Large intestine (tissue), 3 donors: ENCODE data around the gene ATP11A. TPM values are rescaled to one million over a fixed set of nuclear protein-coding genes. Genes with fewer than 3 reads are reported as not detected.

Experiments used
- DNase-seq, 2 donors: peaks; one replicate each; pipeline versions ENCODE4 v3.0.0 to v3.0.0-alpha.2; 2013
- H3K27ac ChIP-seq: one replicate; pipeline ENCODE4 v1.5.1; 2013; ENCODE audit warnings: low read length
- H3K27me3 ChIP-seq: 2 replicates; pipeline ENCODE4 v1.6.1; 2013; ENCODE audit warnings: low read length; ENCODE audit not compliant: control insufficient read depth, insufficient read depth
- H3K36me3 ChIP-seq: 2 replicates; pipeline ENCODE4 v1.6.1; 2013; ENCODE audit warnings: low read length; ENCODE audit not compliant: control insufficient read depth, insufficient read depth
- H3K4me1 ChIP-seq: one replicate; pipeline ENCODE4 v1.6.1; 2013; ENCODE audit warnings: low read length; ENCODE audit not compliant: control insufficient read depth, insufficient read depth
- H3K4me3 ChIP-seq: one replicate; pipeline ENCODE4 v1.5.1; 2013; ENCODE audit warnings: low read length
- H3K9me3 ChIP-seq: one replicate; pipeline ENCODE4 v1.6.1; 2013; ENCODE audit warnings: mild to moderate bottlenecking, low read depth, low read length, moderate library complexity; ENCODE audit not compliant: control insufficient read depth
- WGBS: methylation state at CpG from one replicate; pipeline ENCODE4 v1.1.5; 2013; ENCODE audit warnings: low lambda C conversion rate; ENCODE audit not compliant: insufficient coverage; 5-methylcytosine and 5-hydroxymethylcytosine counted together
- polyA plus RNA-seq: library from polyadenylated mRNA; unstranded; fragments of 120-200 nt; gene quantifications from one replicate; pipeline ENCODE4 v1.2.1, GENCODE V29; 2013

The ATP11A gene
- polyA plus RNA-seq, 1 donor: 95.6 TPM

DNA sequence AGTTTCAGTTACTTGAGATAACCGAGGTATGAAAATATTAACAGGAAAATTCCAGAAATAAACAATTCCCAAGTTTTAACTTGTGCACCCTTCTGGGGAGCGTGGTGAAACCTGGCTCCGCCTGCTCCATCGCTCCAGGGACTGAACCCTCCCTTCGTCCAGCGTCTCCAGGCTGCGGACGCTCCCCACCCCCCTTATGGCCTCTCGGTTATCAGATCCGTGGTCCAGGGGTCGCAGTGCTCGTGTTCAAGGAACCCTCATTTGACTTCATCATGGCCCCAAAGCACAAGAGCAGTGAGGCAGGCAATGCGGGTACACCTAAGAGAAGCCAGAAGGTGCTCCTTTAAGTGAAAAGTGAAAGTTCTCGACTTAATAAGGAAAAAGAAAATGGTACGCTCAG, 71.1 kb downstream of the ATP11A start:
- no peaks in the 10 kb centered on the region for H3K27me3 ChIP-seq
- no peak overlapping the region for H3K4me3 ChIP-seq
- peaks cover 5% of the 10 kb centered on the region for H3K4me1 ChIP-seq
- WGBS: no CpG with 5 or more reads among the region's 15 CpGs
- H3K9me3 ChIP-seq: peaks cover 4% of the 10 kb centered on the region
- peak in 1 of 2 donors; percentile 35 for DNase-seq
- H3K36me3 ChIP-seq: no peaks in the 10 kb centered on the region
- H3K27ac ChIP-seq: no peak overlapping the region

- no peak overlapping the region for H3K4me3 ChIP-seq
- WGBS: no CpG with 5 or more reads among the region's 21 CpGs
- no peaks in the 10 kb centered on the region for H3K9me3 ChIP-seq
- no peak for DNase-seq
- H3K4me1 ChIP-seq: peaks cover 5% of the 10 kb centered on the region
- H3K36me3 ChIP-seq: peaks cover 2% of the 10 kb centered on the region
- H3K27ac ChIP-seq: no peak overlapping the region
- no peaks in the 10 kb centered on the region for H3K27me3 ChIP-seq
Measured at GRCh38 chr13:112761701-112762689, 72.2 kb downstream of the ATP11A start.

DNA sequence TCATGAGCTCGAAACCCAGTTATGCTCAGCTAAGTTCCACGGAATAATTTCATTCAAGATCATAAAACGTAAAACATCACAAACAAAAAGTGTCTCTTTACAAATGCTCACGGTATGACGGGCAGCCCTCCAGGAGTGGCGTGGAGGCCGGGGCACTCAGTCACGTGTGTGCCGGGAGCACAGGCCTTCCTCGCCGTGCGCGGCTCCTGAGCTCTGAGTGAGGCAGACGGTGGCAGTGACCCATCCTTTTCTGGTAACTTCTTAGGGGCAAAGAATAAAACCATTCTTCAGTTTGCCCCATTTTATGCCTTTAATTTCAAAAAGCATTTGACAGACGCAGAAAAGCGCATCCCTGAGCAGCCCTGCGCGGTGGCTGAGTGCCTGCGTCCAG, 72.8 kb downstream of the ATP11A start:
- H3K36me3 ChIP-seq: peaks cover 2% of the 10 kb centered on the region
- no CpG with 5 or more reads among the region's 19 CpGs for WGBS
- no peak overlapping the region for H3K4me3 ChIP-seq
- no peak overlapping the region for H3K27ac ChIP-seq
- no peak for DNase-seq
- peaks cover 5% of the 10 kb centered on the region for H3K4me1 ChIP-seq
- no peaks in the 10 kb centered on the region for H3K27me3 ChIP-seq
- H3K9me3 ChIP-seq: no peaks in the 10 kb centered on the region

- no peak for DNase-seq
- H3K9me3 ChIP-seq: peaks cover 1% of the 10 kb centered on the region
- H3K4me1 ChIP-seq: peaks cover 5% of the 10 kb centered on the region
- peaks cover 5% of the 10 kb centered on the region for H3K36me3 ChIP-seq
- H3K4me3 ChIP-seq: no peak overlapping the region
- H3K27ac ChIP-seq: no peak overlapping the region
- no peaks in the 10 kb centered on the region for H3K27me3 ChIP-seq
- no CpG with 5 or more reads among the region's 11 CpGs for WGBS
Measured at GRCh38 chr13:112764028-112764427, 74.2 kb downstream of the ATP11A start.

- no peak overlapping the region for H3K4me3 ChIP-seq
- peaks cover 4% of the 10 kb centered on the region for H3K9me3 ChIP-seq
- H3K36me3 ChIP-seq: peaks cover 5% of the 10 kb centered on the region
- no peak for DNase-seq
- peaks cover 5% of the 10 kb centered on the region for H3K4me1 ChIP-seq
- H3K27ac ChIP-seq: no peak overlapping the region
- no peaks in the 10 kb centered on the region for H3K27me3 ChIP-seq
- WGBS: no CpG with 5 or more reads among the region's 23 CpGs
Measured at GRCh38 chr13:112764864-112765561, 75.2 kb downstream of the ATP11A start.

DNA sequence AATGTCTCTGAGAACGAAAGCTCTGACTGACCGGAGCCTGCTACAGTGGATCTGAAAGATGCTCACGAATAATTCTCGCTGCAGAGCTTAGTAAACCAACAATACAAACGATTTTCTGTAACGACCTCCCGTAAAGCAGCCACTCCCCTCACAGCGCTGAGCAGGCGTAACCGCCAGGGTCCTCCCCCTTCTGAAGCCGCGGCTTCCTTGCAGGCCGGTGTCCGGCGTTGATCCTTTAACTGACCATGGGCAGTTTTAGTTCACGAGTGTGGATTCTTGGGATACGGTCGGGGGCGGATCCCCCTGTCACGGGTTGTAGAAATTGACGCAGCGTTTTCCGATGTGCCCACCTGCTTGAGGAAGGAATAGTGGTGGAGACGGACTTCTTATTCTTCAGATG, 75.9 kb downstream of the ATP11A start:
- DNase-seq: no peak
- H3K27ac ChIP-seq: no peak overlapping the region

GRCh38 chr13:112766336-112766735, 76.5 kb downstream of the ATP11A start:
- H3K27me3 ChIP-seq: no peaks in the 10 kb centered on the region
- peaks cover 5% of the 10 kb centered on the region for H3K36me3 ChIP-seq
- no peak overlapping the region for H3K27ac ChIP-seq
- DNase-seq: no peak
- H3K4me3 ChIP-seq: no peak overlapping the region
- peaks cover 6% of the 10 kb centered on the region for H3K4me1 ChIP-seq
- WGBS: no CpG with 5 or more reads among the region's 6 CpGs
- peaks cover 6% of the 10 kb centered on the region for H3K9me3 ChIP-seq

More for the DNA sequence above, 75.9 kb downstream of the ATP11A start:
- Histone ChIP-seq H3K9me3 (peaks cover 6% of the 10 kb centered on the region), H3K27me3 (no peaks in the 10 kb centered on the region), H3K36me3 (peaks cover 5% of the 10 kb centered on the region), H3K4me1 (peaks cover 5% of the 10 kb centered on the region), H3K4me3 (no peak overlapping the region)
- WGBS: no CpG with 5 or more reads among the region's 24 CpGs

- DNase-seq: no peak
- peaks cover 10% of the 10 kb centered on the region for H3K4me1 ChIP-seq
Measured at GRCh38 chr13:112767506-112768471, 78.0 kb downstream of the ATP11A start.

GRCh38 chr13:112768795-112769481, 79.1 kb downstream of the ATP11A start:
- no peak overlapping the region for H3K27ac ChIP-seq
- no peak overlapping the region for H3K4me3 ChIP-seq
- H3K9me3 ChIP-seq: peaks cover 6% of the 10 kb centered on the region
- peaks cover 5% of the 10 kb centered on the region for H3K36me3 ChIP-seq
- H3K27me3 ChIP-seq: no peaks in the 10 kb centered on the region
- WGBS: 100% methylated on average over 1 of the region's 25 CpGs
- H3K4me1 ChIP-seq: peaks cover 10% of the 10 kb centered on the region
- DNase-seq: no peak

More at GRCh38 chr13:112767506-112768471, 78.0 kb downstream of the ATP11A start:
- Histone ChIP-seq H3K36me3 (peaks cover 5% of the 10 kb centered on the region), H3K27me3 (no peaks in the 10 kb centered on the region), H3K9me3 (peaks cover 6% of the 10 kb centered on the region), H3K27ac (no peak overlapping the region), H3K4me3 (no peak overlapping the region)
- WGBS: no CpG with 5 or more reads among the region's 34 CpGs
